ENCODE data around the gene MOXD1.
"Not testable (repeated sequence)": the region's sequence is repeated elsewhere in the genome, so short reads cannot be mapped to it uniquely, and the experiment has no call there.

MOXD1 gene

GRCh38 chr6:132280436-132280835 is 120.8 kb downstream of the MOXD1 start:
- no peak for DNase-seq (ENCODE audit: low spot score)

GRCh38 chr6:132279592-132280139 is 121.6 kb downstream of the MOXD1 start:
- peak; percentile 79 for DNase-seq (ENCODE audit: low spot score)

- DNase-seq (ENCODE audit: low spot score): no peak
Observed at GRCh38 chr6:132275066-132275970, 126.0 kb downstream of the MOXD1 start.

GRCh38 chr6:132272776-132273175 is 128.5 kb downstream of the MOXD1 start:
- no peak for DNase-seq (ENCODE audit: low spot score)

- no peak for DNase-seq (ENCODE audit: low spot score)
Observed at GRCh38 chr6:132270726-132271402, 130.4 kb downstream of the MOXD1 start.

- DNase-seq (ENCODE audit: low spot score): not testable (repeated sequence)
Observed at GRCh38 chr6:132268666-132269065, 132.6 kb downstream of the MOXD1 start.

- DNase-seq (ENCODE audit: low spot score): no peak
Observed at GRCh38 chr6:132268209-132268608, 133.1 kb downstream of the MOXD1 start.

GRCh38 chr6:132265451-132266097 is 135.7 kb downstream of the MOXD1 start:
- DNase-seq (ENCODE audit: low spot score): no peak

- DNase-seq (ENCODE audit: low spot score): no peak
Observed at GRCh38 chr6:132264021-132264500, 137.2 kb downstream of the MOXD1 start.

- no peak for DNase-seq (ENCODE audit: low spot score)
Observed at GRCh38 chr6:132261354-132261753, 139.9 kb downstream of the MOXD1 start.

- no peak for DNase-seq (ENCODE audit: low spot score)
Observed at GRCh38 chr6:132259070-132259469, 142.2 kb downstream of the MOXD1 start.

GRCh38 chr6:132257561-132257960 is 143.7 kb downstream of the MOXD1 start:
- no peak for DNase-seq (ENCODE audit: low spot score)

- DNase-seq (ENCODE audit: low spot score): no peak
Observed at GRCh38 chr6:132256457-132256856, 144.8 kb downstream of the MOXD1 start.

GRCh38 chr6:132253906-132254305 is 147.4 kb downstream of the MOXD1 start:
- DNase-seq (ENCODE audit: low spot score): no peak

- DNase-seq (ENCODE audit: low spot score): no peak
Observed at GRCh38 chr6:132253211-132253610, 148.1 kb downstream of the MOXD1 start.

- no peak for DNase-seq (ENCODE audit: low spot score)
Observed at GRCh38 chr6:132252113-132252512, 149.2 kb downstream of the MOXD1 start.

GRCh38 chr6:132251711-132252110 is 149.6 kb downstream of the MOXD1 start:
- DNase-seq (ENCODE audit: low spot score): no peak

GRCh38 chr6:132247381-132248159 is 153.7 kb downstream of the MOXD1 start:
- DNase-seq (ENCODE audit: low spot score): no peak

- DNase-seq (ENCODE audit: low spot score): no peak
Observed at GRCh38 chr6:132246632-132247270, 154.5 kb downstream of the MOXD1 start.

GRCh38 chr6:132246120-132246617 is 155.1 kb downstream of the MOXD1 start:
- DNase-seq (ENCODE audit: low spot score): no peak
